ENCODE data around the gene NPTN. TPM values are rescaled to one million over a fixed set of nuclear protein-coding genes. Genes with fewer than 3 reads are reported as not detected.

NPTN gene
- total RNA-seq, 2 donors from 2014 or later = 57.7 to 66.2 TPM

- ATAC-seq (no peak), DNase-seq (ENCODE audit: low spot score) (no peak)
- Mint-ChIP-seq H3K9me3 (no peaks in the 10 kb centered on the region), H3K27ac (no peak overlapping the region), H3K4me3 (no peak overlapping the region), H3K4me1 (ENCODE audit: low read depth in 2 of 2) (no peaks in the 10 kb centered on the region), H3K27me3 (peaks cover 13 to 19% of the 10 kb centered on the region in 2 donors), H3K36me3 (no peaks in the 10 kb centered on the region)
Observed at GRCh38 chr15:73530649-73531048, 102.5 kb downstream of the NPTN start.

- H3K27me3 Mint-ChIP-seq = peaks cover 13 to 19% of the 10 kb centered on the region in 2 donors
- ATAC-seq = no peak
- no peak overlapping the region for H3K27ac Mint-ChIP-seq
Observed at GRCh38 chr15:73527598-73527997, 105.6 kb downstream of the NPTN start.

GRCh38 chr15:73524919-73525318 lies 108.3 kb downstream of the NPTN start:
- DNase-seq (ENCODE audit: low spot score) = no peak
- H3K4me3 Mint-ChIP-seq = no peak overlapping the region
- H3K36me3 Mint-ChIP-seq = no peaks in the 10 kb centered on the region
- ATAC-seq = no peak
- peaks cover 0 to 8% of the 10 kb centered on the region in 2 donors for H3K4me1 Mint-ChIP-seq (ENCODE audit: low read depth in 2 of 2)
- H3K27me3 Mint-ChIP-seq = peaks cover 13 to 19% of the 10 kb centered on the region in 2 donors
- no peaks in the 10 kb centered on the region for H3K9me3 Mint-ChIP-seq
- H3K27ac Mint-ChIP-seq = no peak overlapping the region

More at GRCh38 chr15:73527598-73527997, 105.6 kb downstream of the NPTN start:
- Mint-ChIP-seq H3K9me3 (no peaks in the 10 kb centered on the region), H3K4me1 (ENCODE audit: low read depth in 2 of 2) (no peaks in the 10 kb centered on the region), H3K4me3 (no peak overlapping the region), H3K36me3 (no peaks in the 10 kb centered on the region)
- DNase-seq (ENCODE audit: low spot score) = no peak

DNA sequence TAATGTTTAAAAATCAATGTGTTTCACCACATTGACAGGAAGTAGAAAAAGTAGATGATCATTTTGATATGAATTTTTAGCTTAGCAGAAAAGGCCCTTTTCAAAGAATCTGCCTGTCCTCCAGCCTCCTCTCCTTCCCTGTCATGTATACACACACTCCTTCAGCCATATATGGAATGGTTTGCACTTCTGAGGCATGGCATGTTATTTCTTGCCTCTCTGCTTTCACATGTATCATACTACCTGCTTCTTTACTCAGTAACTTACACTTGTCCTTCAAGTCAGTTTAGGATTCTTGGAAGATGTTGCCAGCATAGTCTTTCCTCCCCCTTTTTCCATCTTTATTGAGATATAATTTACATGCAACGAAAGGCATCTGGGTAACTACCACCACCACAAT lies 111.2 kb downstream of the NPTN start:
- Mint-ChIP-seq H3K4me3 (no peak overlapping the region), H3K27me3 (peaks cover 7% of the 10 kb centered on the region in 2 donors), H3K4me1 (ENCODE audit: low read depth in 2 of 2) (peaks cover 8 to 26% of the 10 kb centered on the region in 2 donors), H3K9me3 (no peaks in the 10 kb centered on the region), H3K36me3 (no peaks in the 10 kb centered on the region), H3K27ac (no peak overlapping the region)
- ATAC-seq (no peak), DNase-seq (ENCODE audit: low spot score) (no peak)

DNA sequence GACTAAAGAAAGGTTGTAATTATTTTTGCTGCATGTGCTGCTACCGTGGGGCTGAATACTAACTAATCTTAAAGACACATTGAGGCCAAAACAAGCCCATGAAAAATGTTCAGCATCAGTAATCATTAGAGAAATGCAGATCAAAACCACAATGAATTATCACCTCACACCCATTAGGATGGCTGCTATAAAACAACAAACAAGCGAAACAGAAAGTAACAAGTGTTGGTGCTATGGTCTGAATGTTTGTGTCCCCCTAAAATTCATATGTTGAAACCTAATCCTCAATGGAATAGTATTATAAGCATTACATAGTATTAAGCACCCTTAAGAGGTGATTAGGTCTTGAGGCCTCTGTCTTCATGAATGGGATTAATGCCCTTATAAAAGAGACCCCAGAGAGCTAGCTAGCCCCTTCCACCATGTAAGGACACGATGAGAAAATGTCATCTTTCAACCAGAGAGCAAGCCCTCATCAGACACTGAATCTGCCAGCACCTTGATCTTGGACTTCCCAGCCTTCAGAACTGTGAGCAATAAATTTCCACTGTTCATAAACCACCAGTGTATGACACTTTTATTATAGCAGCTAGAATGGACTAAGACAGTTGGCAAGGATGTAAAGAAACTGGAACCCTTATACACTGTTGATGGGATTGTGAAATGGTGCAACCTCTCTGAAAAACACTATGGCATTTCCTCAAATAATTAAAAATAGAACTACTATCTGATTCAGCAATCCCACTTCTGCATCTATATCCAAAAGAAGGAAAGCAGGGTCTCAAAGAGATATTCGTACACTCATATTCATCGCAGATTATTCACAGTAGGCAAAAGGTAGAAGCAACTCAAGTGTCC lies 114.1 kb downstream of the NPTN start:
- Mint-ChIP-seq H3K27ac (peak overlapping the region in 1 of 2 donors; percentile 7), H3K4me1 (ENCODE audit: low read depth in 2 of 2) (peaks cover 8 to 28% of the 10 kb centered on the region in 2 donors), H3K4me3 (no peak overlapping the region), H3K36me3 (no peaks in the 10 kb centered on the region), H3K9me3 (no peaks in the 10 kb centered on the region), H3K27me3 (no peaks in the 10 kb centered on the region)
- ATAC-seq (no peak), DNase-seq (ENCODE audit: low spot score) (no peak)

DNA sequence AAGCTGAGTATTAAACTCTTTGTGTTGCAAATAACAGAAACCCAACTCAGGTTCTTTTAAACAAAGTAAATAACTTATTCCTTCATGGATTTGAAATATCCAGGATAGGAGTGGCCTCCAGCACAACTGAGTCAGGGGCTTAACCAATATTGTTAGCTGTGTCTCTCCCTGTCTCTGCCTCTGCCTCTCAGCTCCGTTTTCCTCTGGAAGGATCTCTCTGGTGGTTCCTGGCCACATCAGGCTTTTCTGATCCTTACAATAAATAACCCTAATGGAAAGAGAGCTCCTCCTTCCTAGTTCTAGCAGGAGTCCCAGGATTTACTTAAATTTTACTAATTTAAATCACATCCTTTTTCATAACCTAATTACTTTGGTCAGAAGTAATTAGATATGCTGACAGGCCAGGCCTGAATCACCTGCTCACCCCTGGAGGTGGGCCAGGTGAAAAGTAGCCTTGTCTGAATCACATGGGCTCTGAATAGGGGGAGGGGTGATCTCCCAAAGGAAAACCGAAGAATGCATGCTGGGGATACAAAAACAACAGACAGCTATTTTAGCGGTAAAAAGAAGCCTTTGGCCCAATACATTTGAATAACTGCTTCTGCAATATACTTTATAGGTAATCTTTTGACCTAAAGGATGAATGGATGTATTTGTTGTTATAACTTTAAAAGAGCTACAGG lies 114.9 kb downstream of the NPTN start:
- Mint-ChIP-seq H3K4me3 (no peak overlapping the region), H3K27ac (peak overlapping the region in 1 of 2 donors; percentile 7), H3K36me3 (no peaks in the 10 kb centered on the region), H3K27me3 (no peaks in the 10 kb centered on the region), H3K9me3 (no peaks in the 10 kb centered on the region), H3K4me1 (ENCODE audit: low read depth in 2 of 2) (peaks cover 8 to 28% of the 10 kb centered on the region in 2 donors)
- ATAC-seq = no peak
- no peak for DNase-seq (ENCODE audit: low spot score)

DNA sequence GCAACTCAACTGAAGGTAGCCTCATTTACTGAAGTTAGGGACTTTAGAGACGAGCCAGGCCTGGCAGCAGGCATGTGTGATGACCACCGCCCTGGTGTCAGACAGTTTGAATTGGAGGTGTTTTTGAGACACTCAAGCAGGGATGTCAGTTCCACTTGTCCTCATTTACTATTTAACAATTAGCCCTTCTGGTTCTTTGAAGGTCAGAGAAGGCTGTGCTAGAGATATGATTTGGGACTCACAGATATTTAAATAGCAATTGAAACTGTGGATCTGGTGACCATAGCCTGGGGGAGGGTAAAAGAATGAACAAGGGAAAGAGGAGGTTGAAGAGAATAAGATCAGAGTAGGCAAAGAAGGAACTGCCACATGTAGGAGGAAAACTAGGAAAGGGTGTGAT lies 115.6 kb downstream of the NPTN start:
- no peak overlapping the region for H3K27ac Mint-ChIP-seq
- no peaks in the 10 kb centered on the region for H3K9me3 Mint-ChIP-seq
- DNase-seq (ENCODE audit: low spot score) = no peak
- peak overlapping the region; percentile 7 for H3K4me3 Mint-ChIP-seq
- H3K4me1 Mint-ChIP-seq (ENCODE audit: low read depth in 2 of 2) = peaks cover 8 to 28% of the 10 kb centered on the region in 2 donors
- H3K36me3 Mint-ChIP-seq = no peaks in the 10 kb centered on the region
- H3K27me3 Mint-ChIP-seq = no peaks in the 10 kb centered on the region
- no peak for ATAC-seq

DNA sequence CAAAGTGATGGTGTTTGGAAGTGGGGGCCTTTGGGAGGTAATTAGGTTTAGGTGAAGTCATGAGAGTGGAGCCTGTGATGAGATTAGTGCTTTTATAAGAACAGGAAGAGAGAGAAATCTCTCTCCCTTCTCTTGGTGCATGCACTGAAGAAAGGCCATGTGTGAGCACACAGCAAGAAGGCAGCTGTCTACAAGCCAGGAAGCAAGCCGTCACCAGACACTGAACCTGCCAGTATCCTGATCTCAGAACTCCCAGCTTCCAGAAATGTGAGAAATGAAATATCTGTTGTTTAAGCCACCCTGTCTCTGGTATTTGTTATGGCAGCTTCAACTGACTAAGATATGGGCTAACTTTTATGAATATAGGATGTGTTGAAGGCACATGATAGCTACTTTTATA lies 117.7 kb downstream of the NPTN start:
- H3K27ac Mint-ChIP-seq = no peak overlapping the region
- no peaks in the 10 kb centered on the region for H3K36me3 Mint-ChIP-seq
- ATAC-seq = no peak
- no peaks in the 10 kb centered on the region for H3K27me3 Mint-ChIP-seq
- H3K4me1 Mint-ChIP-seq (ENCODE audit: low read depth in 2 of 2) = peaks cover 8 to 20% of the 10 kb centered on the region in 2 donors
- DNase-seq (ENCODE audit: low spot score) = no peak
- H3K9me3 Mint-ChIP-seq = no peaks in the 10 kb centered on the region
- H3K4me3 Mint-ChIP-seq = no peak overlapping the region

Other genes with a start within 250 kb of the NPTN start
- not detected for gene REC114, start 190.2 kb downstream of the NPTN start, total RNA-seq
- 1 to 10 TPM in 1 of 2 donors, under 1 TPM in 1; 0.90 to 2.0 TPM for gene CD276, start 51.0 kb upstream of the NPTN start, total RNA-seq
- gene INSYN1, start 120.0 kb upstream of the NPTN start, total RNA-seq = not detected
- gene TBC1D21, start 240.2 kb upstream of the NPTN start, total RNA-seq = not detected

Data from natural killer cell treated with Interleukin-12 subunit alpha and Interleukin-12 subunit beta and Interleukin-15 and Interleukin-18, amount 100 ng/mL, for 72 hours (primary cell).